ENCODE data around the gene KIF26B.

The KIF26B gene

GRCh38 chr1:245386297-245386971 is 231.6 kb downstream of the KIF26B start:
- Histone ChIP-seq H4K20me1 (ENCODE audit: insufficient read depth, low read length) (no peaks in the 10 kb centered on the region), H3K79me2 (ENCODE audit: low read length) (no peaks in the 10 kb centered on the region), H3K27me3 (ENCODE audit: low read depth, low read length) (peaks cover 47% of the 10 kb centered on the region), H3K4me3 (ENCODE audit: low read length) (no peak overlapping the region), H3K4me2 (ENCODE audit: low read length) (no peak overlapping the region), H3K36me3 (replicated peaks; ENCODE audit: low read depth, low read length) (no peaks in the 10 kb centered on the region), H2AFZ (ENCODE audit: low read depth, low read length) (no peak overlapping the region), H3K9me3 (ENCODE audit: insufficient read depth, low read length) (no peaks in the 10 kb centered on the region), H3K27ac (ENCODE audit: low read length) (no peak overlapping the region), H3K4me1 (ENCODE audit: low read length) (no peaks in the 10 kb centered on the region), H3K9ac (ENCODE audit: low read length) (no peak overlapping the region)
- TF ChIP-seq EZH2phosphoT487 (IDR thresholded peaks at IDR 0.05; ENCODE audit: low read depth) (no peak), CTCF (IDR thresholded peaks at IDR 0.05; ENCODE audit: low read depth, low read length) (no peak)

- H3K4me1 ChIP-seq (ENCODE audit: low read length) = no peaks in the 10 kb centered on the region
- TF ChIP-seq EZH2phosphoT487 (IDR thresholded peaks at IDR 0.05; ENCODE audit: low read depth) (no peak), CTCF (IDR thresholded peaks at IDR 0.05; ENCODE audit: low read depth, low read length) (no peak)
- H3K4me3 ChIP-seq (ENCODE audit: low read length) = no peak overlapping the region
- no peaks in the 10 kb centered on the region for H3K36me3 ChIP-seq (replicated peaks; ENCODE audit: low read depth, low read length)
- H3K9me3 ChIP-seq (ENCODE audit: insufficient read depth, low read length) = no peaks in the 10 kb centered on the region
- no peaks in the 10 kb centered on the region for H3K79me2 ChIP-seq (ENCODE audit: low read length)
- no peak overlapping the region for H3K4me2 ChIP-seq (ENCODE audit: low read length)
- no peaks in the 10 kb centered on the region for H4K20me1 ChIP-seq (ENCODE audit: insufficient read depth, low read length)
- no peak overlapping the region for H3K9ac ChIP-seq (ENCODE audit: low read length)
- H2AFZ ChIP-seq (ENCODE audit: low read depth, low read length) = no peak overlapping the region
- H3K27me3 ChIP-seq (ENCODE audit: low read depth, low read length) = peaks cover 46% of the 10 kb centered on the region
- H3K27ac ChIP-seq (ENCODE audit: low read length) = no peak overlapping the region
Observed at GRCh38 chr1:245388687-245389086, 233.9 kb downstream of the KIF26B start.

GRCh38 chr1:245389873-245390272 is 235.1 kb downstream of the KIF26B start:
- Histone ChIP-seq H3K4me2 (ENCODE audit: low read length) (no peak overlapping the region), H3K4me3 (ENCODE audit: low read length) (no peak overlapping the region), H4K20me1 (ENCODE audit: insufficient read depth, low read length) (no peaks in the 10 kb centered on the region), H3K79me2 (ENCODE audit: low read length) (no peaks in the 10 kb centered on the region), H3K9me3 (ENCODE audit: insufficient read depth, low read length) (no peaks in the 10 kb centered on the region), H3K4me1 (ENCODE audit: low read length) (no peaks in the 10 kb centered on the region), H3K36me3 (replicated peaks; ENCODE audit: low read depth, low read length) (no peaks in the 10 kb centered on the region), H3K9ac (ENCODE audit: low read length) (no peak overlapping the region), H3K27ac (ENCODE audit: low read length) (no peak overlapping the region), H3K27me3 (ENCODE audit: low read depth, low read length) (peaks cover 34% of the 10 kb centered on the region), H2AFZ (ENCODE audit: low read depth, low read length) (no peak overlapping the region)
- TF ChIP-seq CTCF (IDR thresholded peaks at IDR 0.05; ENCODE audit: low read depth, low read length) = no peak
- TF ChIP-seq EZH2phosphoT487 (IDR thresholded peaks at IDR 0.05; ENCODE audit: low read depth) = no peak

GRCh38 chr1:245390975-245391374 is 236.2 kb downstream of the KIF26B start:
- Histone ChIP-seq H4K20me1 (ENCODE audit: insufficient read depth, low read length) (no peaks in the 10 kb centered on the region), H3K27ac (ENCODE audit: low read length) (no peak overlapping the region), H3K4me1 (ENCODE audit: low read length) (no peaks in the 10 kb centered on the region), H3K4me2 (ENCODE audit: low read length) (no peak overlapping the region), H3K4me3 (ENCODE audit: low read length) (no peak overlapping the region), H2AFZ (ENCODE audit: low read depth, low read length) (no peak overlapping the region), H3K36me3 (replicated peaks; ENCODE audit: low read depth, low read length) (no peaks in the 10 kb centered on the region), H3K27me3 (ENCODE audit: low read depth, low read length) (peaks cover 29% of the 10 kb centered on the region), H3K79me2 (ENCODE audit: low read length) (no peaks in the 10 kb centered on the region), H3K9me3 (ENCODE audit: insufficient read depth, low read length) (no peaks in the 10 kb centered on the region), H3K9ac (ENCODE audit: low read length) (no peak overlapping the region)
- TF ChIP-seq EZH2phosphoT487 (IDR thresholded peaks at IDR 0.05; ENCODE audit: low read depth) (no peak), CTCF (IDR thresholded peaks at IDR 0.05; ENCODE audit: low read depth, low read length) (no peak)

Data from OCI-LY3 (cell line).